ENCODE data around the gene SALL3.

GRCh38 chr18:79011300-79011870 lies 31.8 kb downstream of the SALL3 start:
- TF ChIP-seq POLR2A (IDR thresholded peaks at IDR 0.05; ENCODE audit: low read depth, low read length) (no peak), MAZ (IDR thresholded peaks at IDR 0.05; ENCODE audit: borderline replicate concordance, low read depth, low read length) (no peak), MXI1 (IDR thresholded peaks at IDR 0.05; ENCODE audit: borderline replicate concordance, low read depth, low read length) (no peak), CTCF (conservative IDR thresholded peaks at IDR 0.05; ENCODE audit: low read depth, low read length) (no peak), RFX5 (IDR thresholded peaks at IDR 0.05; ENCODE audit: low read depth, low read length) (no peak), CEBPB (IDR thresholded peaks at IDR 0.05; ENCODE audit: low read depth, low read length) (no peak), BHLHE40 (IDR thresholded peaks at IDR 0.05; ENCODE audit: low read depth, low read length) (no peak), ELK1 (IDR thresholded peaks at IDR 0.05; ENCODE audit: borderline replicate concordance, low read depth, low read length) (no peak), USF2 (IDR thresholded peaks at IDR 0.05; ENCODE audit: low read depth, low read length) (no peak), FOS (IDR thresholded peaks at IDR 0.05; ENCODE audit: low read depth, low read length) (no peak), CHD1 (IDR thresholded peaks at IDR 0.05; ENCODE audit: low read depth, low read length) (no peak), MAFK (IDR thresholded peaks at IDR 0.05; ENCODE audit: low read depth, low read length) (no peak), RCOR1 (IDR thresholded peaks at IDR 0.05; ENCODE audit: insufficient replicate concordance, low read length) (no peak)
